ENCODE measurements around the gene OXA1L.
"Not testable (repeated sequence)": the region's sequence is repeated elsewhere in the genome, so short reads cannot be mapped to it uniquely, and the experiment has no call there.

Gene OXA1L

DNA sequence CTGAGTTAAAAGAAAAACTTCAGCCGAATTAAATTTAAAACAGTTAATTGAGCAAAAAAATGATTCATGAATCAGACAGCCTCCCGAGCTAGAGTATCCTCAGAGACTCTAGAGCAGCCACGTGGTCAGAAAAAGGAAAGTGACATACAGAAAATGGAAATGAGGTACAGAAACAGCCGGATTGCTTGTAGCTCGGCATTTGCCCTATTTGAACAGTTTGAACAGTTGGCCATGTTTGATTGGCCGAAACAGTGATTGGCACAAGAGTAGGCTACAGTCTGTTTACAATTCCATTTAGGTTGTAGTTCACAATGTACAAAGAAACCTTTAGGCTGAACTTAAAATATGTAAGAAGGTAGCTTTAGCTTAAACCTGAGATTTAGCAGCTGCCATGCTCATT lies 12.9 kb upstream of the OXA1L start:
- Histone ChIP-seq H3K9me3 (ENCODE audit: low read depth, low read length) (no peaks in the 10 kb centered on the region), H3K36me3 (ENCODE audit: insufficient read depth, low read length) (no peaks in the 10 kb centered on the region), H3K4me3 (no peak overlapping the region), H3K27ac (no peak overlapping the region), H3K9ac (ENCODE audit: insufficient read length) (no peak overlapping the region)
- no peak for DNase-seq (ENCODE audit: low read depth, low spot score)
- no peak for TF ChIP-seq POLR2AphosphoS5 (IDR thresholded peaks at IDR 0.05; ENCODE audit: borderline replicate concordance, low read depth, low read length)
- TF ChIP-seq EZH2 (IDR thresholded peaks at IDR 0.05), result no peak
- TF ChIP-seq FOXP2 (optimal IDR thresholded peaks at IDR 0.05; ENCODE audit: control extremely low read depth, extremely low read length, insufficient read depth), result no peak

DNA sequence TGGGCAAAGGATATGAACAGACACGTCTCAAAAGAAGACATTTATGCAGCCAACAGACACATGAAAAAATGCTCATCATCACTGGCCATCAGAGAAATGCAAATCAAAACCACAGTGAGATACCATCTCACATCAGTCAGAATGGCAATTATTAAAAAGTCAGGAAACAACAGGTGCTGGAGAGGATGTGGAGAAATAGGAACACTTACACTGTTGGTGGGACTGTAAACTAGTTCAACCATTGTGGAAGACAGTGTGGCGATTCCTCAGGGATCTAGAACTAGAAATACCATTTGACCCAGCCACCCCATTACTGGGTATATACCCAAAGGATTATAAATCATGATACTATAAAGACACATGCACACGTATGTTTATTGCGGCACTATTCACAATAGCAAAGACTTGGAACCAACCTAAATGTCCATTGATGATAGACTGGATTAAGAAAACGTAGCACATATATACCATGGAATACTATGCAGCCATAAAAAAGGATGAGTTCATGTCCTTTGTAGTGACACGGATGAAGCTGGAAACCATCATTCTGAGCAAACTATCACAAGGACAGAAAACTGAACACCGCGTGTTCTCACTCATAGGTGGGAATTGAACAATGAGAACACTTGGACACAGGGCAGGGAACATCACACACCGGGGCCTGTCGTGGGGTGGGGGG lies 8.4 kb upstream of the OXA1L start:
- H3K4me3 ChIP-seq; DNase-seq (ENCODE audit: low read depth, low spot score); H3K27ac ChIP-seq; H3K9ac ChIP-seq (ENCODE audit: insufficient read length); H3K9me3 ChIP-seq (ENCODE audit: low read depth, low read length); H3K36me3 ChIP-seq (ENCODE audit: insufficient read depth, low read length): not testable (repeated sequence)

DNA sequence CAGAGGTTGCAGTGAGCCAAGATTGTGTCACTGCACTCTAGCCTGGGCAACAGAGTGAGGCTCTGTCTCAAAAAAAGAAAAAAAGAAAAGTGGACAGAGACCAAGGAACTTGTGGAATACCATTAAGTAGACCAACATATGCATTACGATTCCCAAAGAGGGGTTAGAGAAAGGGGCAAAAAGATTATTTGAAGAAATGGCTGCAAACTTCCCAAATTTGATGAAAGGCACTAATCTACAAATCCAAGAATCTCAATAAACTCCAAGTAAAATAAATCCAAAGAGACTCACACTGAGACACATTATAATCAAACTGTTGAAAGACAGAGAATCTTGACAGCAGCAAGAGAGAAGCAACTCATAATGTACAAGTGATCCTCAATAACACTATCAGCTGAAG lies 4.8 kb upstream of the OXA1L start:
- Histone ChIP-seq H3K27ac (no peak overlapping the region), H3K4me3 (no peak overlapping the region), H3K36me3 (ENCODE audit: insufficient read depth, low read length) (no peaks in the 10 kb centered on the region), H3K9ac (ENCODE audit: insufficient read length) (no peak overlapping the region), H3K9me3 (ENCODE audit: low read depth, low read length) (peaks cover 4% of the 10 kb centered on the region; the same call in 1 of the 2 replicates)
- DNase-seq (ENCODE audit: low read depth, low spot score), result no peak
- TF ChIP-seq POLR2AphosphoS5 (IDR thresholded peaks at IDR 0.05; ENCODE audit: borderline replicate concordance, low read depth, low read length), result no peak
- TF ChIP-seq FOXP2 (optimal IDR thresholded peaks at IDR 0.05; ENCODE audit: control extremely low read depth, extremely low read length, insufficient read depth), result no peak
- TF ChIP-seq EZH2 (IDR thresholded peaks at IDR 0.05), result no peak

DNA sequence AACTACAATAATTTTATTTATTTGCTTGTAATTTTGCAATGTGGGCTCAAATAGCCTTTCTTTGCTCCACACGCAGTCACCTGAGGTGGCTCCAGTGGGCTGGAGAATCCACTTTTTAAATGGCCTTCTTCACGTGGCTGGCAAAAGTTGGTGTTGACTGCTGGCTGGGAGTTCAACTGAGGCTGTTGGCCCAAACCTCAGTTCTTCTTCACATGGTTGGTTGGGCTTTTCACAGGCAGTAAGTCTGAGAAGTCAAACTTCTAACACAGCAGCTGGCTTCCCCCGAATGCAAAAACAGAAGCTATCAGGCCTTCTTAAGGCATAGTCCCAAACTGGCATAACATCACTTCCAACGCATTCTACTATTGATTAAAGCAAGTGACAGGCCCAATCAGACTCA lies 2.1 kb upstream of the OXA1L start:
- peaks cover 4% of the 10 kb centered on the region; the same call in 1 of the 2 replicates for H3K9me3 ChIP-seq (ENCODE audit: low read depth, low read length)
- H3K4me3 ChIP-seq, result no peak overlapping the region
- H3K27ac ChIP-seq, result no peak overlapping the region
- DNase-seq (ENCODE audit: low read depth, low spot score), result no peak
- peaks cover 15% of the 10 kb centered on the region for H3K36me3 ChIP-seq (ENCODE audit: insufficient read depth, low read length)
- H3K9ac ChIP-seq (ENCODE audit: insufficient read length), result no peak overlapping the region
- TF ChIP-seq EZH2 (IDR thresholded peaks at IDR 0.05) (no peak), POLR2AphosphoS5 (IDR thresholded peaks at IDR 0.05; ENCODE audit: borderline replicate concordance, low read depth, low read length) (no peak), FOXP2 (optimal IDR thresholded peaks at IDR 0.05; ENCODE audit: control extremely low read depth, extremely low read length, insufficient read depth) (no peak)

DNA sequence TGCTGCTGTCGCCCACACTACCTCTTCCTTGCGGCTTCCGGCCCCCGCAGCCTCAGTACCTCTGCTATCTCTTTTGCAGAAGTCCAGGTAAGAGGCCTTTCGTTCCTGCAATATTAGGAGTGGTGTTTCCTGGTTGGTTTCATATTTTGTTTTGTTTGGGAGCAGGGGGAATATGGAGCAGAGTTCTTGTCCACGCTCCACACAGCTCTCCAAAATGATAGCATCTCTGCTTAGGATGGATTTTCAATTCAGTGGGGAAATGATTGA lies 768 bp downstream of the OXA1L start:
- Histone ChIP-seq H3K36me3 (ENCODE audit: insufficient read depth, low read length) (peaks cover 39% of the 10 kb centered on the region), H3K27ac (no peak overlapping the region), H3K9ac (ENCODE audit: insufficient read length) (peak overlapping the region; percentile 94), H3K9me3 (ENCODE audit: low read depth, low read length) (no peaks in the 10 kb centered on the region), H3K4me3 (peak overlapping the region; percentile 87)
- DNase-seq (ENCODE audit: low read depth, low spot score), result no peak
- no peak for TF ChIP-seq POLR2AphosphoS5 (IDR thresholded peaks at IDR 0.05; ENCODE audit: borderline replicate concordance, low read depth, low read length)
- no peak for TF ChIP-seq FOXP2 (optimal IDR thresholded peaks at IDR 0.05; ENCODE audit: control extremely low read depth, extremely low read length, insufficient read depth)
- no peak for TF ChIP-seq EZH2 (IDR thresholded peaks at IDR 0.05)

DNA sequence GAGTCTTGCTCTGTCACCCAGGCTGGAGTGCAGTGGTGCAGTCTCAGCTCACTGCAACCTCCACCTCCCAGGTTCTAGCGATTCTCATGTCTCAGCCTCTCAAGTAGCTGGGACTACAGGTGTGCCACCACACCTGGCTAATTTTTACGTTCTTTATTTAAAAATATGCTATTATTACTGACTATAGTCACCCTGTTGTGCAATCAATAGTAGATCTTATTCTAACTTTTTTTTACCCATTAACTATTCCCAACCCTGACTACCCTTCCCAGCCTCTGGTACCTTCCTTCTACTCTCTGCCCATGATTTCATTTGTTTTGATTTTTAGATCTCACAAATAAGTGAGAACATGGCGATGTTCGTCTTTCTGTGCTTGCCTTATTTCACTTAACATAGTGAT lies 2.5 kb downstream of the OXA1L start:
- H3K4me3 ChIP-seq, result no peak overlapping the region
- no peak overlapping the region for H3K27ac ChIP-seq
- peaks cover 54% of the 10 kb centered on the region for H3K36me3 ChIP-seq (ENCODE audit: insufficient read depth, low read length)
- no peak overlapping the region for H3K9ac ChIP-seq (ENCODE audit: insufficient read length)
- H3K9me3 ChIP-seq (ENCODE audit: low read depth, low read length), result no peaks in the 10 kb centered on the region
- no peak for DNase-seq (ENCODE audit: low read depth, low spot score)
- TF ChIP-seq POLR2AphosphoS5 (IDR thresholded peaks at IDR 0.05; ENCODE audit: borderline replicate concordance, low read depth, low read length) (no peak), EZH2 (IDR thresholded peaks at IDR 0.05) (no peak), FOXP2 (optimal IDR thresholded peaks at IDR 0.05; ENCODE audit: control extremely low read depth, extremely low read length, insufficient read depth) (no peak)

DNA sequence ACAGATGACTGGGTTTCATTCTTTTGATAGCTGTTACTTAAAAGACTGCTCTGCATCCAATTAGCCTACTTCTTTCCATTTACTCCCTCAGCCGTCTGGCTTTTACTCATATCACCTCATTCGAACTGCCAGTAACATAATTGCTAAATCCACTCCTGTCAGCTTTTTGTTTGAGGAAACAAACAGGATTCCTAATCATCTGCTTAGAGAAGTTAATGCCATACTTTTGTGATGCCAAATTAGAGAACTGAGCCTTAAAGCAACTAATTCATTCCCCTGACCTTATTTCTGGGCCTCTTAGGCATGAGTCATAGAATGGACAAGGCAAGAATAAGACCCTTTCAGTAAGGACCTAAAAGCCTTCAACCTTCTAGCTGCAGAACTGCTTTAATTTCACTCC lies 2.9 kb downstream of the OXA1L start:
- H3K27ac ChIP-seq, result no peak overlapping the region
- TF ChIP-seq EZH2 (IDR thresholded peaks at IDR 0.05) (no peak), POLR2AphosphoS5 (IDR thresholded peaks at IDR 0.05; ENCODE audit: borderline replicate concordance, low read depth, low read length) (no peak), FOXP2 (optimal IDR thresholded peaks at IDR 0.05; ENCODE audit: control extremely low read depth, extremely low read length, insufficient read depth) (no peak)
- H3K36me3 ChIP-seq (ENCODE audit: insufficient read depth, low read length), result peaks cover 58% of the 10 kb centered on the region
- H3K4me3 ChIP-seq, result no peak overlapping the region
- no peaks in the 10 kb centered on the region for H3K9me3 ChIP-seq (ENCODE audit: low read depth, low read length)
- no peak overlapping the region for H3K9ac ChIP-seq (ENCODE audit: insufficient read length)
- no peak for DNase-seq (ENCODE audit: low read depth, low spot score)

DNA sequence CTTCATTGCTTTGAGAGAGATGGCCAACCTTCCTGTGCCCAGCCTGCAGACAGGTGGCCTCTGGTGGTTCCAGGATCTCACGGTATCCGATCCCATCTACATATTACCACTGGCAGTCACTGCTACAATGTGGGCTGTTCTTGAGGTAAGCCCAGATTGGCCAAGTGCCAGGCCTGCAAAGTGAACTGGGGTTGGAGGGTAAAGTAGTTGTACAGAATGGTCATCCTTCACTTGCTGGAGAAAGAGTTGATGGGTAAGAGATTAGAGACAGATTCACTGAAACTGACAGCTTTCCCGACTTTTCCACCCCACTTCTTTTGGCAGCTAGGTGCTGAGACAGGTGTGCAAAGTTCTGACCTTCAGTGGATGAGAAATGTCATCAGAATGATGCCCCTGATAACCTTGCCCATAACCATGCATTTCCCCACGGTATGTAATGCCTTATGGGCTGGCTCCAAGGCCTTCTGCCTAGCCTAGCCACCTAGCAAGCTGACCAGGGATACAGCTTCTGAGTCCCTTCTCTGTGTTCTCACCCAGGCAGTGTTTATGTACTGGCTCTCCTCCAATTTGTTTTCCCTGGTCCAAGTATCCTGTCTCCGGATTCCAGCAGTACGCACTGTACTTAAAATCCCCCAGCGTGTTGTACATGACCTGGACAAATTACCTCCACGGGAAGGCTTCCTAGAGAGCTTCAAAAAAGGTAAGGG lies 4.1 kb downstream of the OXA1L start:
- H3K27ac ChIP-seq, result no peak overlapping the region
- TF ChIP-seq POLR2AphosphoS5 (IDR thresholded peaks at IDR 0.05; ENCODE audit: borderline replicate concordance, low read depth, low read length), result no peak
- TF ChIP-seq FOXP2 (optimal IDR thresholded peaks at IDR 0.05; ENCODE audit: control extremely low read depth, extremely low read length, insufficient read depth), result no peak
- TF ChIP-seq EZH2 (IDR thresholded peaks at IDR 0.05), result no peak
- no peak overlapping the region for H3K4me3 ChIP-seq
- no peak for DNase-seq (ENCODE audit: low read depth, low spot score)
- H3K9me3 ChIP-seq (ENCODE audit: low read depth, low read length), result no peaks in the 10 kb centered on the region
- peaks cover 58% of the 10 kb centered on the region for H3K36me3 ChIP-seq (ENCODE audit: insufficient read depth, low read length)
- H3K9ac ChIP-seq (ENCODE audit: insufficient read length), result no peak overlapping the region

DNA sequence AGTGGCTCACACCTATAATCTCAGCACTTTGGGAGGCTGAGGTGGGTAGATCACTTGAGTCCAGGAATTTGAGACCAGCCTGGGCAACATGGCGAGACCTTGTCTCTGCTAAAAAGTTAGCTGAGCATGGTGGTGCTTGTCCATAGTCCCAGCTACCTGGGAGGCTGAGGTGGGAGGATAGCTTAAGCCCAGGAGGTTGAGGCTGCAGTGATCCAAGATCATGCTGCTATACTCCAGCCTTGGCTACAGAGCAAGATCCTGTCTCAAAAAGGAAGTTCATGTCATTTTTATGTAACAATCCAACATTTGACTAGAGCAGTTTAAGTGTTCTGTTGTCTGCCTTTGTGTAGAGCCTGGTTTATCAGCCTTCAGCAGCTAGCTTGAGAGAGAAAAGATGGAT lies 6.2 kb downstream of the OXA1L start:
- H3K27ac ChIP-seq, result no peak overlapping the region
- no peak for DNase-seq (ENCODE audit: low read depth, low spot score)
- peaks cover 56% of the 10 kb centered on the region for H3K36me3 ChIP-seq (ENCODE audit: insufficient read depth, low read length)
- no peaks in the 10 kb centered on the region for H3K9me3 ChIP-seq (ENCODE audit: low read depth, low read length)
- H3K9ac ChIP-seq (ENCODE audit: insufficient read length), result no peak overlapping the region
- no peak overlapping the region for H3K4me3 ChIP-seq
- TF ChIP-seq FOXP2 (optimal IDR thresholded peaks at IDR 0.05; ENCODE audit: control extremely low read depth, extremely low read length, insufficient read depth), result no peak
- no peak for TF ChIP-seq EZH2 (IDR thresholded peaks at IDR 0.05)
- TF ChIP-seq POLR2AphosphoS5 (IDR thresholded peaks at IDR 0.05; ENCODE audit: borderline replicate concordance, low read depth, low read length), result no peak

Measured in SK-N-MC (cell line).